OCI-LY3 (cell line): ENCODE measurements around the gene PACSIN2.

ENCODE experiments used
- CTCF ChIP-seq: fragments of 200-600, 300-600 bp; sonication (generic); IDR thresholded peaks from 2 replicates; pipeline ENCODE4 v1.5.1; 2014; ENCODE audit warnings: antibody characterized with exemption, low read length, low read depth
- EZH2phosphoT487 ChIP-seq: fragments of 200-600 bp; shearing (Covaris generic); IDR thresholded peaks from 2 replicates; pipeline ENCODE4 v1.6.1; 2018; ENCODE audit warnings: antibody characterized with exemption, mixed run types, low read depth

DNA sequence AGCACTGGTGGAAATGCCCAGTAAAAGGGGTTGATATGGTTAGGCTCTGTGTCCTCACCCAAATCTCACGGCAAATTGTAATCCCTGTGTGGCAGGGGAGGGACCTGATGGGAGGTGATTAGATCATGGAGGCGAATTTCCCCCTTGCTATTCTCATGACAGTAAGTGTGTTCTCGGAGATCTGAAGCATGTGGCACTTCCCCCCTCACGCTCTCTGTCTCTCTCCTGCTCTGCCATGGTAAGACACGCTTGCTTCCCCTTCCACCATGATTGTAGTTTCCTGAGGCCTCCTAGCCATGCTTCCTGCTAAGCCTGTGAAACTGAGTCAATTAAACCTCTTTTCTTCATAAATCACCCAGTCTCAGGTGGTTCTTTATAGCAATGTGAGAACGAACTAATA lies 37.4 kb downstream of the PACSIN2 start:
- TF ChIP-seq CTCF (no peak), EZH2phosphoT487 (no peak)
